SK-N-MC (cell line): ENCODE results near the gene FAM216A.
A peak's percentile ranks its signal among the peaks of the same experiment; 100 is the strongest.

Experiments
- EZH2 ChIP-seq: fragments of 200-600 bp; sonication (generic); IDR thresholded peaks from one replicate; pipeline ENCODE4 v1.6.1; 2017; ENCODE audit warnings: antibody characterized with exemption
- FOXP2 ChIP-seq: optimal IDR thresholded peaks from 2 replicates; pipeline ENCODE3; 2011; ENCODE audit warnings: mild to moderate bottlenecking, moderate library complexity; ENCODE audit not compliant: insufficient read depth; ENCODE audit errors: extremely low read length, control extremely low read depth
- POLR2AphosphoS5 ChIP-seq: IDR thresholded peaks from 2 replicates; pipeline ENCODE4 v1.6.1; 2012; ENCODE audit warnings: mild to moderate bottlenecking, low read depth, low read length, borderline replicate concordance

- TF ChIP-seq EZH2 (no peak), POLR2AphosphoS5 (peak; percentile 93), FOXP2 (peak; percentile 69)
Observed at GRCh38 chr12:110449799-110450497, 18.7 kb upstream of the FAM216A start, which contains the start of gene ARPC3.
